Stromal cell of bone marrow (primary cell): Measurements from ENCODE around the gene SPRTN.

Experiments used
- DNase-seq: peaks from one replicate; pipeline ENCODE4 v3.0.0-alpha.2; 2012; ENCODE audit warnings: low read depth

SPRTN gene

GRCh38 chr1:231376875-231377549 is 38.9 kb downstream of the SPRTN start:
- no peak for DNase-seq

GRCh38 chr1:231381729-231382128 is 43.6 kb downstream of the SPRTN start:
- no peak for DNase-seq

GRCh38 chr1:231382426-231382825 is 44.3 kb downstream of the SPRTN start:
- no peak for DNase-seq

- no peak for DNase-seq
Observed at GRCh38 chr1:231383159-231383860, 45.2 kb downstream of the SPRTN start.

DNA sequence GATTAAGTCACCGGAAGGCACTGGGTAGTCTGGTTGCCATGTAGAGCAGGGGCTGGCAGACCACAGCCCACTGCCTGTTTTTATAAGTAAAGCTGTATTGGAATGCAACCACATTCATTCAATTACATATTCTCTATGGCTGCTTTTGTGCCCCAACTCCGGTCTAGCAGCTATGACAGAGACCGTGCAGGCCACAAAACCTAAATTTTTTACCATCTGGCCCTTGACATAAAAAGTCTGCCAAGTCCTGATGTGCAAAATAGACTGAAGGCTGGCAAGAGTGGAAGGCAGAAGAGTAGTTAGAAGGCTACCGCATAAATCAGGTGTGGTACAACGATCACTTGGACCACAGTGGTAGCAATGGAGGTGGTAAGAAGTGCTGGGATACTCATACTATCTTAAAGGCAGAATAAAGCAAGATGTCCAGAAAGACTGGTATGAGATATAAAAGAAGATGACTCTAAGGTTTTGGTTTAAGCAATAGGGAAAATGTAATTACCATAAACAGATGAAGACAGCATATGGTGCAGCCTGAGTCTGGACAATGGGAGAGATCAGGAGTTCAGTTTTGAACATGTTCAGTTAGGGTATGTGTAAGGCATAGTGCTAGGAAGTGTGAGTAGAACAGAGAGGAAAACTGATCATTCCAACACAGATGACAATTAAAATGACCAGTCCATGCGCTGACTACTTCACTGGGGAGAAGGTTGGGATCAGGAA is 46.8 kb downstream of the SPRTN start:
- no peak for DNase-seq

- DNase-seq: no peak
Observed at GRCh38 chr1:231385416-231385748, 47.3 kb downstream of the SPRTN start.

GRCh38 chr1:231386466-231386865 is 48.4 kb downstream of the SPRTN start:
- DNase-seq: no peak

DNA sequence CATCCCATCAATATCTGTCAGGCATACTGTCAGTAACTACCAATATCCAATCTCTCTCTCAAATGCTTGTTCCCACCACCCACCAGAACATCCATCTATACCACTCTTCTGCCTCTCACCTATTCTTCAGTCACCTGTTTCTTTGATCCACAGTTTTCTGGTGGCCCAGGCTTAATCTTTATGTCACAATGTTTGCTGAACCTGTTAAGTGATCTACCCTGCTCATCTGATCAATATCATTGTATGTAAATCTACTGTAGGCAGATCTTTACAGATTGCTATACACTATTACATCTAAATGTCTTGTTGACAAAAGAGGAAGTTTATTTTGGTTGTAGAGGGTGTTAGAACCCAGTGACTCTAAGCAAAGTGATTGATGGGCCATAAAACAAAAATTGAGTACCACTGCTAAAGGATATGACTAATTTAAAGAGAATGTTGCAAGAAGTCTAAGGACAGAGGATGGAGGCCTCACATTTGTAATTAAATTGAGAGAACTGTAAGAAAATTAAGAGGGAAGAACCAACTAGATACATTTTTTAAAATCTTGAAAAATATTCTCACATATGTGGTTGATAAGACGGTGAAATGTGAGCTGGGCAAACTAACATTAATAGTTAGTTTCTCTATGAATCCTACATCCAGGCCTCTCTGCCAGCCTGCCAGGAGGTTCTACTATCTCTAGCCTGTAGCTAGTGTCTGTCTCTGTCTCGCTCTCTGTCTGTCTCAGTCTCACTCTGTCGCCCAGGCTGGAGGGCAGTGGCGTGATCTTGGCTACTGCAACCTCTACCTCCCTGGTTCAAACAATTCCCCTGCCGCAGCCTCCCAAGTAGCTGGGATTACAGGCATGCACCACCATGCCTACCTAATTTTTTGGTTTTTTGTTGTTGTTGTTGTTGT is 49.9 kb downstream of the SPRTN start:
- DNase-seq: no peak

DNA sequence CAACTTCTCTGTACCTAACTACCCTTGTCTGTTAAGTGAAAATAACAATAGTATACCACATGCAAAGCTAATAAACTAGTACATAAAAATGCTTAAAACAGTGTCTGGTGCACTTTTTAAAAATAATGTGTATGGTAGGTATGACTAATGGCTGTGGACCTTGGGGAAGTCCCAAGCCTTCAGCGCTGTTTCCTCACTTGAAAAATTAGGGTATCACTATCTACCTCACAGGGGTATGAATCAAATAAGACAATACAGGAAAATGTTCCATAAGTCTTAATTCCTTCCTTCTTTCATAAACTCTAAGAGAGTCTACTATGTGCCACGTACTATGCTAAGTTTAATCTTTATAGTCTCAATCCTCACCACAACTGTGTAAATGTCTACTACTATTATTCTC is 52.0 kb downstream of the SPRTN start:
- DNase-seq: no peak

GRCh38 chr1:231392389-231393131 is 54.5 kb downstream of the SPRTN start:
- DNase-seq: no peak

- DNase-seq: no peak
Observed at GRCh38 chr1:231393668-231394067, 55.6 kb downstream of the SPRTN start.

GRCh38 chr1:231395076-231395997 is 57.2 kb downstream of the SPRTN start:
- DNase-seq: peak; percentile 92

DNA sequence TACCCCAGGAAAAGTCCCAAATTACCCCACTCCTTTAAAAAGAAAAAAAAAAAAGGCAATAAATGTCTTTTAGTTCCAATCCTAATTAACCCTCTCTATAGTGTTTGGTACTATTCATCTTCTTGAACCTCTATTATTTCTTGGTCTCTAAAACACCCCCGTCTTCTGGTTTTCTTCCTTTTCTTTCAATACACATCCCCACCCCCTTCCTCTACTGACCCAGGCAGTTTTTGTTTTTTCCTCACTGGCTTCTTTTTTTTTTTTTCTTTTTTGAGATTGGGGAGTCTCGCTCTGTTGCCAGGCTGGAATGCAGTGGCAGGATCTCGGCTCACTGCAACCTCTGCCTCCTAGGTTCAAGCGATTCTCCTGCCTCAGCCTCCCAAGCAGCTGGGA is 57.9 kb downstream of the SPRTN start:
- DNase-seq: no peak

DNA sequence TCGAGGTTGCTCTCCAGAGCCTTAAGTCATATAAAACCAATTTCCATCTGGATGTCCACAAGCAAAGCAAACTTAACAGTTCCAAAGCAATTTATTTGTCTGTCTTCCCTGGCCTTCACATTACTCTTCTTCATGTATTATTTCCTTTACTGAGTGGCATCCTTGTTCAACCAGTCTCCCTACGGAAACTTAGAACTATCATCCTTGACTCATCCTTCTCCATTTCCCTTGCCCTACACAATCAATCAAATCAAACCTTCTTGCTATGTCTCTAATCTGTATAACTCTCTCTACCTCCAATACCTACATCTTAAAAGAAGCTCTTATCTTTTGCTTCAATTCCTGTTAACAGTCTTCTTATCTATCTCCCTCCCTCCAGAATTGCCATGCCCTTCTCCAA is 58.5 kb downstream of the SPRTN start:
- DNase-seq: no peak

DNA sequence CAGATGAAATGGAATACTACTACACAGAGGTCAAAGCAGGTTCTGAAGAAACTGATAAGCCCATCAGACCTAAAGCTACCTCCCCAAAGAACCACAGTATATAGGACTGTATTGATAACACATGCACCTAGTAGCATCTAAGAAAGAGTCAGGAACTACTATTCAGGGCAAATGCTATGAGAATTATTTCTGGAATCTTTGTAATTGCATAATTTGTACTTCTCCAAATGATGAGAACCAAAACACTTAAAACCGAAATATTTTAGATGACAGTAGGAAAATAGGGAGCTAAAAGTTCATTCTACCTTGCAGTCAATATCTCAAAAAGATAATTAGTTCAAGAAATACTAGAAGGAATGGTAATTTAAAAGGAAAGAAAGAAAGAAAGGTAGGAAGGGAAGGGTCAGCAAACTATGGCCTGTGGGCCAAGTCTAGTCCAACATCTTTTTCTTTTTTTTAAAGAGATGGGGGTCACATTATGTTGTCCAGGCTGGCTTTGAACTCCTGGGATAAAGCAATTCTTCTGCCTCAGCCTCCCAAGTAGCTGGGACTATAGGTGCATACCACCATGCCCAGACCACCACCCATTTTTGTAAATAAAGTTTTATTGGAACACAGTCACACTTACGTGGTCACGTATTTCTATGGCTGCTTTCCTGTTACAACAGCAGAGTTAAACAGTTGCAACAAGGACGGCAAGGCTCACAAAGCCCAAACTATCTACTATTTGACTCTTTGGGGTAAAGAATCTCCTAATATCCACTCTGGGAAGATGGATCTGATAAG is 60.0 kb downstream of the SPRTN start:
- DNase-seq: no peak

GRCh38 chr1:231401478-231401877 is 63.4 kb downstream of the SPRTN start:
- DNase-seq: no peak

- no peak for DNase-seq
Observed at GRCh38 chr1:231404318-231404717, 66.2 kb downstream of the SPRTN start.
